GM12878 (cell line): Measurements from ENCODE around the gene STPG4.

Experiments
- CHD2 ChIP-seq: IDR thresholded peaks from 2 replicates; pipeline ENCODE4 v1.6.1; 2011; ENCODE audit warnings: low read depth, low read length, improper control_type of control experiment, borderline replicate concordance
- CREB1 ChIP-seq: IDR thresholded peaks from 2 replicates; pipeline ENCODE4 v1.6.1; 2012; ENCODE audit warnings: low read depth, mild to moderate bottlenecking, inconsistent platforms
- HDGF ChIP-seq: fragments of 450-650 bp; IDR thresholded peaks from 2 replicates; pipeline ENCODE4 v1.6.1; 2016; ENCODE audit warnings: antibody characterized with exemption
- YY1 ChIP-seq: IDR thresholded peaks from 2 replicates; pipeline ENCODE4 v1.6.1; 2011; ENCODE audit warnings: low read depth, mild to moderate bottlenecking, low read length
- TF ChIP-seq, protein P1 (sequence below), 3 experiments: IDR thresholded peaks in 2 of 3; conservative IDR thresholded peaks in 1 of 3; 2 replicates each; pipeline ENCODE4 v1.5.1; 2011; ENCODE audit warnings: low read depth in 3 of 3, low read length in 3 of 3, mild to moderate bottlenecking in 3 of 3, control low read depth in 2 of 3, moderate library complexity in 2 of 3, inconsistent platforms in 1 of 3, mixed read lengths in 1 of 3; ENCODE audit not compliant: control insufficient read depth in 2 of 3, insufficient read depth in 1 of 3; ENCODE audit errors: extremely low read depth in 1 of 3

DNA sequence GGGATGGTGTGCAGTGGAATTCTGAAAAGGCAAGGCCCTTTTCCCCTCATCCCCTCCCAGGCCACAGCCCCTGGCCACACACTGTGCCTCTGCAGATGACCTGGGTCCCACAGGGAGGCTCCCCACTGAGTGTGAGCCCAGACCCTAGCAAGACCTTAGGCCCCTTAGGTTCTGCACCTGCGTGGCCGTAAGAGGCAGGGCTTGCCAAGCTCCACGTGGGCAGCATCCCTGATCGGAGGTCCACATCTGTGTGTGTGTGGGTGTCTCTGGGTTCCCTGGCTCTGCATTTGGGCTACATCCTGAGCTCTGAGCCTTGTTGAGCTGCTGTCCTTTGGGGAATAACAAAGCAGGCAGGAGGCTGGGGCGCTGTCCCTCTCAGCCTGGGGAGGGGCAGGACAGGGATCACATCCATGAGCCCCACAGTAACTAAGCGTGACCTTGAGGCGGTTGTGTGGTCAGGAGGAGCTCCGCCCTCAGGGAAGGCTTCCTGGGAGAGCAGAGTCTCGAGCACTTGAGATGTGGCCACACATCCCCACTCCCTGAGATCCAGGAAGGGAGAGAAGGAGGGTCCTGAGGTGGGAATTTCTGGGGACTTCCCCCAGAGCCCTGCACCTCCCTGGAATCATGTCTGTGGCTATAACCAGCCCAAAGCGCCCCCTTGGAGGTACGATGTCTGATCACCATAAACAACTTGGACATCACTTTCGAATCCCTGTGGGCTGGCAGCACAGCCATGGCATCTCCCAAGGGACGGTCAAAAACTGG lies 84.8 kb downstream of the STPG4 start:
- TF ChIP-seq HDGF, result no peak
- TF ChIP-seq, protein P1, sequence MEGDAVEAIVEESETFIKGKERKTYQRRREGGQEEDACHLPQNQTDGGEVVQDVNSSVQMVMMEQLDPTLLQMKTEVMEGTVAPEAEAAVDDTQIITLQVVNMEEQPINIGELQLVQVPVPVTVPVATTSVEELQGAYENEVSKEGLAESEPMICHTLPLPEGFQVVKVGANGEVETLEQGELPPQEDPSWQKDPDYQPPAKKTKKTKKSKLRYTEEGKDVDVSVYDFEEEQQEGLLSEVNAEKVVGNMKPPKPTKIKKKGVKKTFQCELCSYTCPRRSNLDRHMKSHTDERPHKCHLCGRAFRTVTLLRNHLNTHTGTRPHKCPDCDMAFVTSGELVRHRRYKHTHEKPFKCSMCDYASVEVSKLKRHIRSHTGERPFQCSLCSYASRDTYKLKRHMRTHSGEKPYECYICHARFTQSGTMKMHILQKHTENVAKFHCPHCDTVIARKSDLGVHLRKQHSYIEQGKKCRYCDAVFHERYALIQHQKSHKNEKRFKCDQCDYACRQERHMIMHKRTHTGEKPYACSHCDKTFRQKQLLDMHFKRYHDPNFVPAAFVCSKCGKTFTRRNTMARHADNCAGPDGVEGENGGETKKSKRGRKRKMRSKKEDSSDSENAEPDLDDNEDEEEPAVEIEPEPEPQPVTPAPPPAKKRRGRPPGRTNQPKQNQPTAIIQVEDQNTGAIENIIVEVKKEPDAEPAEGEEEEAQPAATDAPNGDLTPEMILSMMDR (IDR thresholded peaks at IDR 0.05 in 2 of 3, conservative IDR thresholded peaks at IDR 0.05 in 1 of 3; ENCODE audit: control insufficient read depth in 2 of 3, extremely low read depth in 1 of 3, insufficient read depth in 1 of 3, low read depth in 3 of 3, low read length in 3 of 3), result no peak
- no peak for TF ChIP-seq CREB1
- TF ChIP-seq CHD2, result no peak
- TF ChIP-seq YY1, result no peak
